OCI-LY7 (cell line): ENCODE data around the gene ZCCHC14. TPM values are rescaled to one million over a fixed set of nuclear protein-coding genes. Genes with fewer than 3 reads are reported as not detected.

Experiments used
- BruUV-seq: library from RNA; stranded (reverse); fragments of 400-500 nt; replicated peaks from 2 replicates; lab custom pipeline; 2021; lab: Mats Ljungman, UMichigan
- CTCF ChIA-PET: fragments of 300-600 bp; sonication (Branson Sonifier 250); formaldehyde crosslinking; loops from one replicate; lab custom pipeline; 2022; ENCODE audit warnings: antibody characterized with exemption; ENCODE audit not compliant: unreplicated experiment; lab: Charles Lee
- POLR2A ChIA-PET: fragments of 300-600 bp; sonication (Branson Sonifier 250); formaldehyde crosslinking; loops from one replicate; lab custom pipeline; 2022; ENCODE audit warnings: antibody characterized with exemption; lab: Charles Lee
- DNase-seq: peaks from one replicate; pipeline ENCODE4 v3.0.0-alpha.2; 2015; ENCODE audit warnings: low spot score
- H2AFZ ChIP-seq: fragments of 200-600 bp; sonication (generic), shearing (Covaris generic); 2 replicates; pipeline ENCODE4 v1.6.1; 2014; ENCODE audit warnings: mild to moderate bottlenecking, antibody characterized with exemption, low read length, moderate library complexity
- H3K27ac ChIP-seq: fragments of 200-600 bp; sonication (generic); 2 replicates; pipeline ENCODE4 v1.5.1; 2014; ENCODE audit warnings: mixed run types, low read depth, mild to moderate bottlenecking, moderate library complexity, low read length, inconsistent platforms; ENCODE audit not compliant: poor library complexity, severe bottlenecking
- H3K36me3 ChIP-seq: fragments of 200-600 bp; sonication (generic); 2 replicates; pipeline ENCODE4 v1.6.1; 2014; ENCODE audit warnings: mild to moderate bottlenecking, antibody characterized with exemption, low read length, moderate library complexity, mixed read lengths; ENCODE audit not compliant: insufficient read depth
- H3K4me1 ChIP-seq: fragments of 200-600 bp; sonication (generic); 2 replicates; pipeline ENCODE4 v1.5.1; 2014; ENCODE audit warnings: mild to moderate bottlenecking, low read length; ENCODE audit not compliant: insufficient read depth, poor library complexity, severe bottlenecking
- H3K4me2 ChIP-seq: fragments of 200-600 bp; sonication (generic); 2 replicates; pipeline ENCODE4 v1.6.1; 2014; ENCODE audit warnings: mild to moderate bottlenecking, low read length
- H3K4me3 ChIP-seq: fragments of 200-600 bp; sonication (generic); 2 replicates; pipeline ENCODE4 v1.5.1; 2014; ENCODE audit warnings: mild to moderate bottlenecking, low read depth, low read length; ENCODE audit not compliant: poor library complexity, severe bottlenecking
- H3K79me2 ChIP-seq: fragments of 200-600 bp; sonication (generic); 2 replicates; pipeline ENCODE4 v1.6.1; 2016; ENCODE audit warnings: low read depth, mild to moderate bottlenecking, low read length, moderate library complexity, mixed read lengths; ENCODE audit not compliant: insufficient read depth
- H3K9me2 ChIP-seq: fragments of 200-600 bp; sonication (generic); 2 replicates; pipeline ENCODE4 v1.6.1; 2016; ENCODE audit warnings: mild to moderate bottlenecking, low read length, mixed read lengths; ENCODE audit not compliant: insufficient read depth
- H3K9me3 ChIP-seq: fragments of 200-600 bp; sonication (generic); 2 replicates; pipeline ENCODE4 v1.6.1; 2014; ENCODE audit warnings: mild to moderate bottlenecking, mixed run types, low read length, mixed read lengths
- H4K20me1 ChIP-seq: fragments of 200-600 bp; sonication (generic); 2 replicates; pipeline ENCODE4 v1.6.1; 2014; ENCODE audit warnings: mild to moderate bottlenecking, antibody characterized with exemption, low read length, moderate library complexity, mixed read lengths; ENCODE audit not compliant: insufficient read depth
- EZH2phosphoT487 ChIP-seq: fragments of 200-600 bp; sonication (generic); IDR thresholded peaks from 2 replicates; pipeline ENCODE4 v1.6.1; 2018; ENCODE audit warnings: low read depth, borderline replicate concordance, mild to moderate bottlenecking, mixed run types, antibody characterized with exemption, low read length, moderate library complexity, mixed read lengths
- intact Hi-C: fragments of 100-400 bp; cut with micrococcal nuclease; formaldehyde crosslinking; loops from one replicate; pipeline ENCODE4 v1.10.0; 2022; ENCODE audit not compliant: unreplicated experiment
- total RNA-seq, 2 experiments: library from RNA; depleted of rRNA in 1 of 2; stranded (reverse); fragments of >200 nt in 1 of 2; shearing (Covaris generic) in 1 of 2; gene quantifications; 2 replicates each; pipeline ENCODE4 v1.2.3, GENCODE V29; 2014 to 2022
- TF ChIP-seq, protein P1 (sequence below): fragments of 200-600 bp; sonication (generic); conservative IDR thresholded peaks from 2 replicates; pipeline ENCODE4 v1.5.1; 2014; ENCODE audit warnings: mild to moderate bottlenecking, antibody characterized with exemption, low read length, moderate library complexity, mixed read lengths

ZCCHC14 gene
- total RNA-seq, 2 experiments from 2014 or later = 8.5 to 17.1 TPM

DNA sequence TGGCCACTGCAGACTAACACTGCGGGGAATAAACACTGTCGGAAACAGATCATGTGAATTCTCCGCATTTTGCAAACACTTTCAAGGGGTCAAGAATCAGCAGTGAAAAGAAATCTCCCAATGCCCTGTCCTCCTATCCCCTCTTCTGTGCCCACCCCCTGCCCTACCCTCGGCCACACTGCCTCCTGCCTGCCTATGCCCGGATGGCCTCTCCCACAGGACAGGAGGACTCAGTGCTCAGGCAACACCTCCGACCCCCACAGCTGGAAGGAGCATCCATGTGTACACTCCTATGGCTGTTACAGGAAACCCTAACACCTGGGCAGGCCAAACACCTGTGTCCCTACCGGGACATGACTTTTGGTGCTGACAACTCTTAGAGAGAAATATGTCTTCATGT, 133.7 kb downstream of the ZCCHC14 start:
- Histone ChIP-seq H3K9me2 (no peaks in the 10 kb centered on the region), H3K4me3 (no peak overlapping the region), H3K36me3 (peaks cover 32% of the 10 kb centered on the region), H3K4me2 (no peak overlapping the region), H3K27ac (no peak overlapping the region), H4K20me1 (no peaks in the 10 kb centered on the region), H2AFZ (no peak overlapping the region), H3K4me1 (no peaks in the 10 kb centered on the region), H3K79me2 (no peaks in the 10 kb centered on the region), H3K9me3 (no peaks in the 10 kb centered on the region)
- ChIA-PET POLR2A (no interaction called here), CTCF (no interaction called here)
- DNase-seq = no peak
- no TSS peak for BruUV-seq
- intact Hi-C loops = no loop called here
- TF ChIP-seq EZH2phosphoT487 = no peak
- TF ChIP-seq, protein P1, sequence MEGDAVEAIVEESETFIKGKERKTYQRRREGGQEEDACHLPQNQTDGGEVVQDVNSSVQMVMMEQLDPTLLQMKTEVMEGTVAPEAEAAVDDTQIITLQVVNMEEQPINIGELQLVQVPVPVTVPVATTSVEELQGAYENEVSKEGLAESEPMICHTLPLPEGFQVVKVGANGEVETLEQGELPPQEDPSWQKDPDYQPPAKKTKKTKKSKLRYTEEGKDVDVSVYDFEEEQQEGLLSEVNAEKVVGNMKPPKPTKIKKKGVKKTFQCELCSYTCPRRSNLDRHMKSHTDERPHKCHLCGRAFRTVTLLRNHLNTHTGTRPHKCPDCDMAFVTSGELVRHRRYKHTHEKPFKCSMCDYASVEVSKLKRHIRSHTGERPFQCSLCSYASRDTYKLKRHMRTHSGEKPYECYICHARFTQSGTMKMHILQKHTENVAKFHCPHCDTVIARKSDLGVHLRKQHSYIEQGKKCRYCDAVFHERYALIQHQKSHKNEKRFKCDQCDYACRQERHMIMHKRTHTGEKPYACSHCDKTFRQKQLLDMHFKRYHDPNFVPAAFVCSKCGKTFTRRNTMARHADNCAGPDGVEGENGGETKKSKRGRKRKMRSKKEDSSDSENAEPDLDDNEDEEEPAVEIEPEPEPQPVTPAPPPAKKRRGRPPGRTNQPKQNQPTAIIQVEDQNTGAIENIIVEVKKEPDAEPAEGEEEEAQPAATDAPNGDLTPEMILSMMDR = no peak

DNA sequence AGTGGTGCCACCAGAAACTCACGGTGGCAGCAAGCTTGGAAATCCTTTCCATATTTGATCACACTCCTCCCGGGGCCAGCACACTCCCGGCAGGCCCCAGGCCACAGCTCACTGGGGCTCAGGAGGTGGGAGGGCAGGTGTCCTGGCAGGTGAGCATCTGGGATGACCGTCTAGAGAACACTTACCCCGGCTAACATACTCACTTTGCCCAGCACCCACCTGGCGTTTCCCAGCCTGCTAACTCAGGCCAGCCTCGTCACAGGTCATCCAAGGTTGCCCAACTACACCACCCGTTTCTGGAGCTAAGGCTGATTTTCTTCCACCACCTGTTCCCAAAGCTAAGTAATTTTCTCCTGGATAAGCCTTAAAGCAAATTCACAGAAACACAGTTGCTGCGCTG, 134.1 kb downstream of the ZCCHC14 start:
- Histone ChIP-seq H3K9me3 (no peaks in the 10 kb centered on the region), H4K20me1 (no peaks in the 10 kb centered on the region), H3K79me2 (no peaks in the 10 kb centered on the region), H3K9me2 (no peaks in the 10 kb centered on the region), H3K4me3 (no peak overlapping the region), H3K4me2 (no peak overlapping the region), H3K4me1 (no peaks in the 10 kb centered on the region), H2AFZ (no peak overlapping the region), H3K27ac (no peak overlapping the region), H3K36me3 (peaks cover 32% of the 10 kb centered on the region)
- intact Hi-C loops = no loop called here
- no peak for TF ChIP-seq EZH2phosphoT487
- TF ChIP-seq, protein P1 = no peak
- DNase-seq = no peak
- POLR2A ChIA-PET = no interaction called here
- no TSS peak for BruUV-seq
- CTCF ChIA-PET = no interaction called here

DNA sequence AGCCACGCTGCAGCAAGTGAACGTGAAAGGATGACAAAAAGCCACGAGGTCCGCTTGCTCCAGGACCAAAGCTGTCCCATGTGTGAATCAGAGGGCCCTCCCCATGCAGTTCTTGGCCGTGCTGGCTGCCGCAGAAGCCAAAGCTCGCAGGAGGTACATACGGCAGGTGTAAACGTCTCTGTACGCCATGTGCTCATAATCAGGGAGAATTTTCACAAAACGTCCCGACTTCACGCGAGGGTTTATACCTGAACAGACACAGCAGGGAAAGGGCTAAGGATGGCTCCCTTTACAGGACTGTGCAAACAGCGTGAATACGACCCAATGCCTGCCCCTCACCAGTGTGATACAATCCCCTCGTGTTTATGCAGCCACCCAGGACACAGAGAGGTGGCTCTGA, 134.6 kb downstream of the ZCCHC14 start:
- H3K4me3 ChIP-seq = no peak overlapping the region
- no peaks in the 10 kb centered on the region for H3K9me3 ChIP-seq
- H3K36me3 ChIP-seq = peaks cover 32% of the 10 kb centered on the region
- intact Hi-C loops = no loop called here
- H3K4me1 ChIP-seq = no peaks in the 10 kb centered on the region
- BruUV-seq = no TSS peak
- H3K9me2 ChIP-seq = no peaks in the 10 kb centered on the region
- TF ChIP-seq, protein P1 = no peak
- TF ChIP-seq EZH2phosphoT487 = no peak
- H3K4me2 ChIP-seq = no peak overlapping the region
- DNase-seq = no peak
- ChIA-PET CTCF (no interaction called here), POLR2A (no interaction called here)
- no peak overlapping the region for H2AFZ ChIP-seq
- H4K20me1 ChIP-seq = no peaks in the 10 kb centered on the region
- no peaks in the 10 kb centered on the region for H3K79me2 ChIP-seq
- H3K27ac ChIP-seq = no peak overlapping the region
